OCI-LY1 (cell line): ENCODE results near the gene FBXO10.

ENCODE experiments used
- EZH2 ChIP-seq: fragments of 200-600 bp; sonication (generic), shearing (Covaris generic); IDR thresholded peaks from 2 replicates; pipeline ENCODE4 v1.8.0; 2017; ENCODE audit warnings: borderline replicate concordance, mixed run types, mild to moderate bottlenecking, antibody characterized with exemption, low read length, moderate library complexity, mixed read lengths
- TF ChIP-seq, protein P1 (sequence below): fragments of 200-600 bp; sonication (generic), shearing (Covaris generic); IDR thresholded peaks from 2 replicates; pipeline ENCODE4 v1.5.1; 2017; ENCODE audit warnings: mild to moderate bottlenecking, antibody characterized with exemption, low read length, moderate library complexity, mixed read lengths

DNA sequence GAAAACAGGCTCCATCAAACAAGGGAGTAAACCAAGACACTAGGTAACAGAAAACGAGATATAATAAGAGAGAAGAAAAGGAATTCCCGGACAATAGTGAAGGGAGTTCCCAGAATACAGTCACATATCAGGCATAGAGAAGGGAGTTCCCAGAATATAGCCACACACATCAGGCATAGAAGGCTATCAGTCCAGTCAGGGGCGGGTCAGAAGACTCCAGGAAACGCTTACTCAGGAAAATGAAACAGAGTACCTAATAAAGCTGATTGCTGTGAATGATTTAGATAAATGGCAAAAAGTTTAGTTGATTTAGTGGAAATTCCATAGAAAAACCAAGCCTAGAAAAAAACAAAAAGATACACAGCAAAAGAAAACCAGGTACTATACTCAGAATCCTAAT is 11.3 kb upstream of the FBXO10 start:
- TF ChIP-seq, protein P1, sequence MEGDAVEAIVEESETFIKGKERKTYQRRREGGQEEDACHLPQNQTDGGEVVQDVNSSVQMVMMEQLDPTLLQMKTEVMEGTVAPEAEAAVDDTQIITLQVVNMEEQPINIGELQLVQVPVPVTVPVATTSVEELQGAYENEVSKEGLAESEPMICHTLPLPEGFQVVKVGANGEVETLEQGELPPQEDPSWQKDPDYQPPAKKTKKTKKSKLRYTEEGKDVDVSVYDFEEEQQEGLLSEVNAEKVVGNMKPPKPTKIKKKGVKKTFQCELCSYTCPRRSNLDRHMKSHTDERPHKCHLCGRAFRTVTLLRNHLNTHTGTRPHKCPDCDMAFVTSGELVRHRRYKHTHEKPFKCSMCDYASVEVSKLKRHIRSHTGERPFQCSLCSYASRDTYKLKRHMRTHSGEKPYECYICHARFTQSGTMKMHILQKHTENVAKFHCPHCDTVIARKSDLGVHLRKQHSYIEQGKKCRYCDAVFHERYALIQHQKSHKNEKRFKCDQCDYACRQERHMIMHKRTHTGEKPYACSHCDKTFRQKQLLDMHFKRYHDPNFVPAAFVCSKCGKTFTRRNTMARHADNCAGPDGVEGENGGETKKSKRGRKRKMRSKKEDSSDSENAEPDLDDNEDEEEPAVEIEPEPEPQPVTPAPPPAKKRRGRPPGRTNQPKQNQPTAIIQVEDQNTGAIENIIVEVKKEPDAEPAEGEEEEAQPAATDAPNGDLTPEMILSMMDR: no peak
- no peak for TF ChIP-seq EZH2
